HL-60/S4 treated with retinoic acid at 250 ng/mL for 4 days and 3 days (cell line): ENCODE results near the gene C9orf85.
"Not testable (repeated sequence)": the region's sequence is repeated elsewhere in the genome, so short reads cannot be mapped to it uniquely, and the experiment has no call there.

Experiments
- in situ Hi-C: fragments of 300-500 bp; cut with MboI; formaldehyde crosslinking; loops from 2 replicates; pipeline ENCODE4 v1.7.0; 2022; ENCODE audit warnings: low sequenced_read_pairs

C9orf85 gene

DNA sequence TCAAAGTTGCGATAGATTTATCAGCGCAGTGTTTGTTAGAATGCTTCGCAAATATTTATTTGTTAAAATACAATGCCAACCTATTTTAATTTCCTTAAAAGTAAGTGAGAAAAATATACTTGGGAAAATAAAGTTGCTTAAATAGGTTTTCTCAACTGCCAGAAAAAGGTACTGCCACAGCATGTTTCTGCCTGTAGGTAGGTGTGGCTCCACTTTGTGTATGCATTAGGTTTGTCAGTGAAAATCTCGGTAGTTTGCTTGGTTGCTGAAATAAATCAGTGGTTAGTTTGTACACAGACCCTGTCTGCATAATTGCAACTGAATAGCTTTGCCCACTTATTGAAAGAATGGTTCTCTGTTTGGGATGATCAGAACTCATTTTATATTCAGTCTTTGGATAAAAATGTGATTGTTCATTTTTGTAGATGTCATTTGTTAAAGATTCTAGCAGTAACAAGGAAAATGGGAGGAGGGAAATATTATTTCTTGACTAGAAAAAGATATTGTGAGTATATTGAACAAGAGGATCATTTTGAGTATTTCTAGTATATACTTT is 25.7 kb downstream of the C9orf85 start:
- in situ Hi-C loops = no loop called here

DNA sequence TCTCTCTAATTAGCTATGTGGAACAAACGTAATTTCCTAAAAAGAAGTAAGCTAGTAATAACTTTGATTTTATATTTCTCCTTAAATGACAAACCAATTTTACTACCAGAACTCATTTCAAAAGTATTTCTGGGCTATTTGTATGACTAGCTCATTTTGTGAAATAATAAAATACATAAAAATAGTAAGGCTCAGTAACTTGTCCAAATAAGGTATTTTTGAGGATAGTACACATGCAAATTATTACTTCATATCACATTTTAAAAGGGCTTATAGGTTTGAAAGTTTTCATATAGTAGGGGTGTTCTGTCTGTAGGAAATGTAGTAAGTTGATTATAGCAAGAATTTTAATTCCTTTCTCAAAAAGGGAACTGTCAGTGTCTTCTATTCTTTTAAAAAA is 26.5 kb downstream of the C9orf85 start:
- in situ Hi-C loops = no loop called here

DNA sequence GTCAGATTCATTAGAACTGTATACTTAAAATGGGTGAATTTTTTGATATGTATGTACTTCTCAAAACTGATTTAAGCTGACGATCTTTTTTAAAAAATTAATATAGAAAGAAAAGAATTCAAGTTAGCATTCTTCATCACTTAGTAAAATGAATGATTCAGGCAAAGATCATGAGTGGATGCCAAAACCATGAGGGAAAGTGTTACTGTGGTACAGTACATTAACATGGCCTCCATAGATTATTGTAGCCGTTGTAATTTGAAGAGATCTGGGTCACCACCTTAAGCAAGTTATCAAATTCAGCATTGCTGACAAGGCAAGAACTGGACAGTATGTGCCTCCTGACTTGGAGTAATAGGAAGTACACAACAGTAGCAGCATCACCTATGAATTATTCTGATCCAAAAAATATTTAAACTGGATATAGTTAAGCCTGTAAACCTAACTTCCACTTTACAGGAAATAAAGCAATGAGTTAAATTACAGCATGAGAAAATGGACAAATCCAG is 29.7 kb downstream of the C9orf85 start:
- in situ Hi-C loops = no loop called here

- in situ Hi-C loops = no loop called here
Measured at GRCh38 chr9:71941998-71942567, 30.6 kb downstream of the C9orf85 start.

DNA sequence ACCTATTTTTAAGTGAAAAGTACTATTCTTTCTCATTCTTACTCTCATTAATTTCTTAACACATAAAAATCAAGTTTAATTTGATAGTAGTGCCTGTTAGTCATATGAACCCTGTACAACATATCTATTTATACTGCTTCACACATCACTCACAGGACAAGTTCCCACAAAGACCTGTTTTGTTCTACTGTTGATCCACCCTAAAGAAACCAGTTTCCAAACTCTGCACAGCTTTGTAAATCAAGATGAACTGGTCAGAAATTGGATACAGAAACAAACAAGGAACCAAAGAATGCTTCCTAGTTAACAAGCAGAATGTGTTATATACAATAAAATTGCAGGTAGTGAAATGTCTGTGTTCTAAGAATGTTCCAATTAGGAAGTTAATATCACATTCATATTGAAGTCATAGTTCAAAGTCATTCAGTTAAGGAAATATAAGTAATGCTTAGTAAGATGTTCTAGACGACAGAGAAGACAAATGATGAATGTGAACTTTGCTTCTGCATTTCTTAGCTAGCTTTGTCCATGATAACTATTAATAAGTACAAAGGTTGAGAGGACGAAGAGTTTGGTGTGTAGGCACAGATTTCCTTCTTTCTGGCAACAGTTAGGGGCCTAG is 33.4 kb downstream of the C9orf85 start:
- in situ Hi-C loops = no loop called here

DNA sequence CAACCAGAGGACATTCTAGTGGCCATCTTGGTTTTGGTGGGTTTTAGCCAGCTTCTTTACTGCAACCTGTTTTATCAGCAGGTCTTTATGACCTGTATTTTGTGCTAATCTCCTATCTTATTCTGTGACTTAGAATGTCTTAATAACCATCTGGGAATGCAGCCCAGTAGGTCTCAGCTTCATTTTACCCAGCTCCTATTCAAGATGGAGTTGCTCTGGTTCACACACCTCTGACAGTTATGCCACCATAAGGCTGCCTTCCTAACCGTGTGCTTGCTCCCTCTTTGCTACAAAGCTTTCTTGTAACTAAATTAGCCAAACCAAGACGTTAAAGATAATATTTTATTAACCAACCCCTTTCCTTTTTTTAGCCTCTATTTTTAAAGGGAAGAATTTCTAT is 43.2 kb downstream of the C9orf85 start:
- in situ Hi-C loops = not testable (repeated sequence)

GRCh38 chr9:71955300-71955915 is 44.0 kb downstream of the C9orf85 start:
- in situ Hi-C loops = no loop called here

DNA sequence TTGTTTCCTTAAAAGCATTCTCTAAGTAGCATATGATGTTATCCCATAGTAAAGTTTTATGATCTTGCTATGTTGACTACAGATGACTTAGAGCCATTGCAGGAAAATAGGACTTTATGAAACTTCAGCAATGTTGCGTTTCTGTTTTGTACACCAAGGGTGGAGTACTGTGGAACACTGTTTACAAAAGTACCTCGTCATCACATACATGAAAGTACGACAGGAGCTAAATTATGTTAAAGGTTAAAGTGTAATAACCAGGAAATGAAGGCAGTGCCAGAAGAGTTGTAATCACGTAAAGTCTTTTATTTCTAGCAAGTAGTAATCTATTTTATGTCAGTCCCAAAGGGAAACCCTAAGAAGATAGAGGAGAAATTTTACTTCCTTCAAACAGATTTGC is 50.9 kb downstream of the C9orf85 start:
- in situ Hi-C loops = no loop called here

GRCh38 chr9:71963471-71963996 is 52.1 kb downstream of the C9orf85 start:
- in situ Hi-C loops = not testable (repeated sequence)

DNA sequence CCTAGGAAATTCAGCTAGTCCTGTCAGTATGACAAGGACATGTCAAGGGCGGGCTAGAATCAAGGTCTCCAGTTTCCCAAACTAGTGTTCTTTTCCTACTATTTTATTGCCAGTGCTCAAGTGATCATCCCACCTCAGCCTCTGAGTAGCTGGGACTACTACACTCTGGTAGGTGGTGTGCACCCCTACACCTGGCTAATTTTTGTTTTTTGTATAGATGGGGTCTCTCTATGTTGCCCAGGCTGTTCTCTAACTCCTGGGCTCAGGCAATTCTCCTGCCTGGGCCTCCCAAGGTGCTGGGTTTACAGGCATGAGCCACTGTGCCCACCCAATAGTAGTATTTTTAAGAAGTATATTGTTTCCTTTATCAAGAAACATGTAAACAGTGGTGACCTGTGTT is 54.0 kb downstream of the C9orf85 start:
- in situ Hi-C loops = no loop called here

GRCh38 chr9:71966601-71967000 is 55.2 kb downstream of the C9orf85 start:
- in situ Hi-C loops = no loop called here

GRCh38 chr9:71968541-71969090 is 57.2 kb downstream of the C9orf85 start:
- in situ Hi-C loops = no loop called here

- in situ Hi-C loops = no loop called here
Measured at GRCh38 chr9:71975833-71976232, 64.4 kb downstream of the C9orf85 start.

DNA sequence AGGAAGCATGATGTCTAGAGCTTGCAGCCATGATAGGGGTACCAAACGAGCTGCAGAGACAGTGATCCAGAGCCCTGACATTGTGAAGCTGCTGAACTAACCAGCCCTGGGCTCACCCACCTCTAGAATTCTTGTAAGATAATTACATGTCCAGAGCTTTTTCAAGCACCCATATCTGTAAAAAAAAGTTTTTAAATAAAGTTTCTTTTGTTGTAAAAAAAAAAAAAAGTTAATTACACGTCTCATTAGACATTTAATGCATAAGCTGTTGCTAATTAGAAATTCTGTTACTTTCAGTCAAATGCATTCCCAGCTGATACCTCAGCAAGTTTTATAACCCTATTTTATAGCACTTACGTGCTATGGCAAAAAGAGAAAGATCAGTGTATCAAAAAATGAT is 65.6 kb downstream of the C9orf85 start:
- in situ Hi-C loops = no loop called here

- in situ Hi-C loops = no loop called here
Measured at GRCh38 chr9:71980266-71981190, 69.1 kb downstream of the C9orf85 start.

- in situ Hi-C loops = no loop called here
Measured at GRCh38 chr9:71981944-71982343, 70.5 kb downstream of the C9orf85 start.

- in situ Hi-C loops = no loop called here
Measured at GRCh38 chr9:71984403-71984802, 73.0 kb downstream of the C9orf85 start.

GRCh38 chr9:71984831-71985281 is 73.4 kb downstream of the C9orf85 start:
- in situ Hi-C loops = no loop called here

GRCh38 chr9:71985297-71985911 is 74.0 kb downstream of the C9orf85 start:
- in situ Hi-C loops = no loop called here

DNA sequence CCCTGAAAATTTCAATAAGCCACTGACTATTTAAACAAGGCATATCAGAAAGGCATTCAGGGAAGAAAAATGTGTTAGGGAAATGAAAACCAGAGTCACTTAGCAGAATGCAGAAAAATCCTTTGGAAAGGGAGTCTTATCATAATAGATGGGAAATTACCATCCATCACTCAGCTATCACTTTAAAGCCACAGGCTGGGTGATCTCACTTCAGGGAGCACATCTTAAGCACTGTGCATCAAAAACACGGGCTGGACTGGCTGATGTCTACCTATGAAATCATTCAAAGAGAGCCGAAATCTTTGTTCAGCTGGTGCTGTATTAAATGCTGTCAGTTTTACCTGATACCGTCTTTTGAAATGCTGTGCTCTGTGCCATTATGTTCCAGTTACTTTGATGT is 75.5 kb downstream of the C9orf85 start:
- in situ Hi-C loops = no loop called here
